ENCODE data around the gene DEPDC5.
"Not testable (repeated sequence)": the region's sequence is repeated elsewhere in the genome, so short reads cannot be mapped to it uniquely, and the experiment has no call there.

Gene DEPDC5

GRCh38 chr22:31753634-31754501 is at the start of gene DEPDC5:
Gene DEPDC5, plus strand, starts transcription at chr22:31754019. Its CDS starts 903 bp downstream, at chr22:31754922.
- peak; percentile 87 for DNase-seq

GRCh38 chr22:31707519-31707918 is 46.3 kb upstream of the DEPDC5 start:
- DNase-seq, result no peak

- DNase-seq, result not testable (repeated sequence)
These were observed 42.6 kb upstream of the DEPDC5 start for GRCh38 chr22:31711226-31711625.

DNA sequence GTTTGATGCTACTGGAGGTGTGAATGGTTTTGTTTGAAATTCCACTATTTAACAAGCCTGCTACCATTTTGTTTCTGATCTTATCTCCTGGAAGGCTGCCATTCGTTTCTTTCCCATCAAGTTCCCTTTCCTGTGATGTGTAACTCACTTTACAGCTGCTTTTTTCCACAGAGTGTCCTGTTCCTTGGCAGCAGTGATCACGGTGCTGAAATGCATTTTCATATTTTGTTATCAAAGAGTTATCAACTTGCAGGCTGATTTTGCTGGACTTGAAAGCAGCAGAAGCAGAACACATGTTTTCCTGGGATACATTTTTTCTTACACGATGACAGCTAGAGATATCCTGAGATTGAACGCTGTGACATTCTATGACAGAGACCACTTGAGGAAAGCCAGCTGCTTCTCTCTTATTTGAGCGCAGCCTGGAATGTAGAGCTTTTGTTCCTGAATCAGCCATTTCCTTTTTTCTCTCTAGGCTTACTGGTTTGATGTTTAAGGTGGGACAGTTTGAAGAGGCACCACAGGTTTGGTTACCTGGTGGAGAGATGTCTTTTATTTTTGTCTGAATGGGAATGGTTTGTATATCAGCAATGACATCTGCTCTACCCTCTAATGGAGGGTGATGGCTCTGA is 38.6 kb upstream of the DEPDC5 start:
- no peak for DNase-seq

- no peak for DNase-seq
These were observed 33.9 kb upstream of the DEPDC5 start for GRCh38 chr22:31719850-31720471.

DNA sequence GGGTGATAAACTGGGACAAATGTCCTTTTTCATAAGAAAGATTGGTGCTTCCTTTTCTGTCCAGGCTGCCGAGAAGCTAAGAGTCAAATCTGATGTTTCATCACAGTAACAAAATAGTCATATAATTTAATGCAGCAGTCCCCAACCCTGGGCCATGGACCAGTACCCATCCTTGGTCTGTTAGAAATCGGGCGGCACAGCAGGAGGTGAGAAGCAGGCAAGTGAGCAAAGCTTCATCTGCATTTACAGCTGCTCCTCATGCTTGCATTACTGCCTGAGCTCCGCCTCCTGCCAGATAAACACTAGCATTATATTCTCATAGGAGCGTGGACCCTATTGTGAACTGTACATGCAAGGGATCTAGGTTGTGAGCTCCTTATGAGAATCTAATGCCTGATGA is 30.1 kb upstream of the DEPDC5 start:
- no peak for DNase-seq

- DNase-seq, result no peak
These were observed 27.1 kb upstream of the DEPDC5 start for GRCh38 chr22:31726692-31727091.

DNA sequence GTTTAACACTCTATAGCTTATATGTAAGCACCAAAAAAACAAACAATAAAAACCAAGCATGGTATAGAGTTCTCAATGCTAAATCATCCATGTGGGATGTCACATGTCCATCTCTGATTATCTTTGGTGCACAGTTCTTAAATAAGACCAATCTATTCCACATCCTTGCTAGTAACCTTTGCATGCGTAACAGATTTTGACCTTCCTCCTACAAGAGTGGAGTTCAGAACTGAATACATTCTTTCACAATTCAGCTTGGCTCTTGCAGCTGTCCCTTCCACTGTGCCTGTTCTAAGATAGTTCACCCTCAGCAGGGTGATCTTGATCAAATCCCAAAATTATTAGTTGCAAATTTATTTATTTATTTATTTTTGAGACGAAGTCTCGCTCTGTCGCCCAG is 25.0 kb upstream of the DEPDC5 start:
- DNase-seq, result no peak

GRCh38 chr22:31730344-31730711 is 23.5 kb upstream of the DEPDC5 start:
- no peak for DNase-seq

DNA sequence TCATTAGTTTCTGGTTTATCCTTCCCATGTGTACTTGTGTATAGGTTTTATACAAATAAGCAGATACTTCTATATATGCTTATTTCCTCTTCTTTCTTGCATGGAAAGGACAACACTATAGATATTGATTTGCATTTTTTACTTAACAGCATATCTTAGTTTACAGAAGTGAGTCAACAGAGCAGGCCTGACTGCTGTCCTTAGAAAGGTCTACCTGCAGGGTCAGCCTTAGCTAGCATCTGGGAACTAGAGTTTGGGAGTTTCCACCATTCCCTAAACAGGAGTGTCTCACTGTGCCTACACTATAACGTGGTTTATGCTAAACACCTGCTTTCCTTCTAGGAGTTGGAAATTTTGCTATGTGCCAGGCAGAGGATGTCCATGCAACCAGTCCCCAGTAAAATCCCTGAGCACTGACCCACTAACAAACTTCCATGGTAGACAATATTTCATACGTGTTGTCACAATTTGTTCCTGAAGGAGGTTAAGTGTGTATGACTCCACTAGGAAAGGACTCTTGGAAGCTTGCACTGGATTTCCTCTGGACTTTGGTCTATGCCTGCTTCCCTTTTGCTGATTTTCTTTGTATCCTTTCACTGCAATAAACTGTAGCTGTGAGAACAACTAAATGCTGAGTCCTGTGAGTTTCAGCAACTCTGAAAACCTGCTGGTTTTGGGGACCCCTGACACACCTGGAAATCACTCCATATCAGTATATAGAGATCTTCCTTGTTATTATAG is 21.6 kb upstream of the DEPDC5 start:
- no peak for DNase-seq

GRCh38 chr22:31733580-31734079 is 20.2 kb upstream of the DEPDC5 start:
- DNase-seq, result no peak

DNA sequence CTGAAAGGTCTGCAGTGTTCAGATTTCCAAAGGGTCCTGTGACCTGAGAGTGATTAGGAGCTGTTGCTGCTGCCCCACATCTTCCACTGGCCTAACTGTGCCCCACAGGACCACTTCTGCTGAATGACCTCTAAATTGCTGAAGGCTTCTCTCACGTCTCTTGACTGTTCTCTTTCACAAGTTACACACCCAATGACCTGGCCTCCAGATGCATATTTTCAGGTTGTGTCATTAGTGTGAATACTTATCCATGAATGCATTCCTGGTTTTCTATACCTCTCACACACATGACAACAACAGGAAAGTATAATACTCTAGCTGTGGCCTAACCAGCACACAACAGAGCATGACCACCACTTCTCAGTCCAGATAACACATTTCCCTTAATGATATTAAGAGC is 19.3 kb upstream of the DEPDC5 start:
- DNase-seq, result peak; percentile 9

DNA sequence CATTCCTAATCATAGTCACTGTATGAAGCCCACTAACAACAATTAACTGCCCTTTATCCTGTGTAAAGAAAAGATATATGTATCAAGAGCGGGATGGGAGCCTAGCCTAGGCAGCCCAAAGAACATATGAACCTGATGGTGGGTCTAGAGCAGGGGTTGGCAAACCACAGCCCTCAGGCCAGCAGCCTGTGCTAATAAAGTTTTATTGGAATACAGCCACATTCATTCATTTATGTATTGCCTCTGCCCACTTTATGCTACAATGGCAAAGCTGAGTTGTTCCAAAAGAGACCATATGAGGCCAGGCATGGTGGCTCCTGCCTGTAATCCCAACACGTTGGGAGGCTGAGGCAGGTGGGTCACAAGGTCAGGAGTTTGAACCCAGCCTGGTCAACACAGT is 17.4 kb upstream of the DEPDC5 start:
- no peak for DNase-seq

DNA sequence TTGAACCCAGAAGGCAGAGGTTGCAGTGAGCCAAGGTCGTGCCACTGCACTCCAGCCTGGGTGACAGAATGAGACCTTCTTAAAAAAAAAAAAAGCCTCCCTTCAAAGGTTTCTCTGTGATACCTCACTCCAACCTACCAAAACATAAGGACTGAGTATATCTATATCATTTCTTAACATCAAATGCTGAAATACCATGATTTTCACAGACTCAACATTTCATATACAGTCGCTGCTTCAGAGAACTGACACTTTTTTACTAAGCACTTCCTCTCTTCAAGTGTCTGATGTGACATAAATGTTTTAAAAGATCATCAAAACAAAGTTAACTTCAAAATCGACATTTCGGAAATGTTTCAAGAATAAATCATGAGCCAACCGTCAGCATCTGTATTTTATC is 15.9 kb upstream of the DEPDC5 start:
- DNase-seq, result no peak

GRCh38 chr22:31738566-31738965 is 15.3 kb upstream of the DEPDC5 start:
- DNase-seq, result no peak

DNA sequence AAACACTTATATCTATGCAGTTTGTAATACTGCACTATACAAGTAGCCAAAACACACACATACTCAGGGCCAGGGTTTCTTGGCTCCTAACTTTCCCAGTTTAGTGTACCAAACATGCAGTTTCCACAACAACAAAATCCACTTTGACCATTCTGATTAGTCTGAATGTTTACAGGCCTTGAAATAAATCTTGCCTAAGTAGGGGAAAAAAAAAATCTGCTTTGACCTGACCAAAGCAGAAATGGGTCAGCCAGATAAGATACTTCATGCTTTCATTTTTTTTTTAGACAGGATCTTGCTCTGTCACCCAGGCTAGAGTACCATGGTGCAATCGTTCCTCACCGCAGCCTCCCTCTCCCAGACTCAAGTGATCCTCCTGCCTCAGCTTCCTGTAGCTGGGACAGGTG is 14.0 kb upstream of the DEPDC5 start:
- DNase-seq, result no peak

- not testable (repeated sequence) for DNase-seq
These were observed 13.5 kb upstream of the DEPDC5 start for GRCh38 chr22:31740314-31740713.

- DNase-seq, result no peak
These were observed 11.7 kb upstream of the DEPDC5 start for GRCh38 chr22:31742115-31742514.

- no peak for DNase-seq
These were observed 11.1 kb upstream of the DEPDC5 start for GRCh38 chr22:31742682-31743081.

GRCh38 chr22:31743871-31744270 is 9.9 kb upstream of the DEPDC5 start:
- DNase-seq, result no peak

GRCh38 chr22:31747441-31747840 is 6.4 kb upstream of the DEPDC5 start:
- no peak for DNase-seq

- DNase-seq, result no peak
These were observed 5.3 kb upstream of the DEPDC5 start for GRCh38 chr22:31748490-31748889.
